Suppressor macrophage treated with lipopolysaccharide for 4 hours (primary cell): Measurements from ENCODE around the gene DHH.

ENCODE experiments used
- DNase-seq: peaks from one replicate; pipeline ENCODE4 v3.0.0-alpha.2; 2020

Gene DHH

GRCh38 chr12:49048953-49049352 is 45.6 kb downstream of the DHH start:
- DNase-seq = no peak

- no peak for DNase-seq
These were observed 48.3 kb downstream of the DHH start for GRCh38 chr12:49046129-49046895.

- DNase-seq = no peak
These were observed 49.9 kb downstream of the DHH start for GRCh38 chr12:49044660-49045059.

GRCh38 chr12:49043856-49044258 is 50.7 kb downstream of the DHH start:
- peak; percentile 76 for DNase-seq

- no peak for DNase-seq
These were observed 51.4 kb downstream of the DHH start for GRCh38 chr12:49043241-49043640.

GRCh38 chr12:49041881-49042484 is 52.6 kb downstream of the DHH start:
- DNase-seq = no peak

GRCh38 chr12:49041036-49041880 is 53.3 kb downstream of the DHH start:
- no peak for DNase-seq

- no peak for DNase-seq
These were observed 54.2 kb downstream of the DHH start for GRCh38 chr12:49040364-49040855.

GRCh38 chr12:49039421-49040363 is 54.9 kb downstream of the DHH start:
- DNase-seq = no peak

GRCh38 chr12:49038291-49038955 is 56.2 kb downstream of the DHH start:
- DNase-seq = no peak

GRCh38 chr12:49037947-49038237 is 56.7 kb downstream of the DHH start:
- DNase-seq = no peak

- no peak for DNase-seq
These were observed 57.3 kb downstream of the DHH start for GRCh38 chr12:49037111-49037946.
